GM19240 (cell line): Measurements from ENCODE around the gene TAPT1.
"Not testable (repeated sequence)": the region's sequence is repeated elsewhere in the genome, so short reads cannot be mapped to it uniquely, and the experiment has no call there.

Experiments used
- DNase-seq: peaks from one replicate; pipeline ENCODE4 v3.0.0; 2011; ENCODE audit warnings: low spot score; ENCODE audit not compliant: insufficient read length

Gene TAPT1

GRCh38 chr4:16217300-16218051 is 8.8 kb downstream of the TAPT1 start:
- no peak for DNase-seq

- DNase-seq: no peak
Measured at GRCh38 chr4:16213121-16213520, 13.2 kb downstream of the TAPT1 start.

- DNase-seq: no peak
Measured at GRCh38 chr4:16212138-16212782, 14.0 kb downstream of the TAPT1 start.

GRCh38 chr4:16207409-16207808 is 18.9 kb downstream of the TAPT1 start:
- no peak for DNase-seq

- DNase-seq: no peak
Measured at GRCh38 chr4:16206848-16207247, 19.4 kb downstream of the TAPT1 start.

- DNase-seq: no peak
Measured at GRCh38 chr4:16206301-16206700, 20.0 kb downstream of the TAPT1 start.

GRCh38 chr4:16205298-16206164 is 20.7 kb downstream of the TAPT1 start:
- DNase-seq: no peak

- no peak for DNase-seq
Measured at GRCh38 chr4:16204505-16204904, 21.8 kb downstream of the TAPT1 start.

- DNase-seq: no peak
Measured at GRCh38 chr4:16203083-16203482, 23.2 kb downstream of the TAPT1 start.

- no peak for DNase-seq
Measured at GRCh38 chr4:16202598-16202997, 23.7 kb downstream of the TAPT1 start.

- no peak for DNase-seq
Measured at GRCh38 chr4:16199093-16199492, 27.2 kb downstream of the TAPT1 start.

- no peak for DNase-seq
Measured at GRCh38 chr4:16197876-16198665, 28.2 kb downstream of the TAPT1 start.

GRCh38 chr4:16196482-16197393 is 29.5 kb downstream of the TAPT1 start:
- DNase-seq: no peak

GRCh38 chr4:16195209-16195608 is 31.1 kb downstream of the TAPT1 start:
- DNase-seq: no peak

GRCh38 chr4:16194798-16195197 is 31.5 kb downstream of the TAPT1 start:
- not testable (repeated sequence) for DNase-seq

- no peak for DNase-seq
Measured at GRCh38 chr4:16194214-16194613, 32.1 kb downstream of the TAPT1 start.

- no peak for DNase-seq
Measured at GRCh38 chr4:16192631-16193518, 33.4 kb downstream of the TAPT1 start.

GRCh38 chr4:16192057-16192456 is 34.2 kb downstream of the TAPT1 start:
- DNase-seq: no peak

GRCh38 chr4:16187455-16187854 is 38.8 kb downstream of the TAPT1 start:
- no peak for DNase-seq
